ENCODE measurements around the gene KRT14.

- TF ChIP-seq CTCF (IDR thresholded peaks at IDR 0.05; ENCODE audit: low read length) (peak; percentile 14; the same call in 1 of the 2 replicates), EZH2 (optimal IDR thresholded peaks at IDR 0.05; ENCODE audit: low read depth, low read length) (no peak)
These were observed 40.8 kb upstream of the KRT14 start for GRCh38 chr17:41627316-41628072.
